Choroid plexus epithelial cell (primary cell): ENCODE results near the gene CNNM4.

Experiments used
- DNase-seq: peaks from one replicate; pipeline ENCODE4 v3.0.0-alpha.2; 2010; ENCODE audit warnings: low read depth
- H3K4me3 ChIP-seq: 2 replicates; pipeline ENCODE4 v1.5.1; 2011; ENCODE audit warnings: low read depth, mild to moderate bottlenecking, control low read depth, low read length, moderate library complexity
- CTCF ChIP-seq: conservative IDR thresholded peaks from 2 replicates; pipeline ENCODE4 v1.5.1; 2011; ENCODE audit warnings: low read depth, mild to moderate bottlenecking, control low read depth, inconsistent platforms, low read length, moderate library complexity

CNNM4 gene

DNA sequence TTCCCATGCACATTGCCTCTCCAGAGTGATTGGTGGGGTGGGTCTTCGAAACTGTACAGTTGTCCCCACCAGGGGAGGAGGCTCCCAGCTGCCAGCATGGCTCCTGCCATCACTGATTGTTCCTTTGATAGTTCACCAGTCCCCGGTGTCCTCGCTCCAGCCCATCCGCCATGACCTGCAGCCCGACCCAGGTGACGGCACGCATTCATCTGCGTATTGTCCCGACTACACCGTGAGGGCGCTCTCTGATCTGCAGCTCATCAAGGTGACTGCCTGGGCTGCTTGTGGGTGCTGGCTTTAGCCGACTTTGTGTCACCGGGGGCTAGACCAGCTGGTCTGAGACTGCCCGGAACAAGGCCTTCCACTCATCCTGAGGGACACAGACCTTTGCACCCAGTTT, 67.7 kb downstream of the CNNM4 start:
- no peak for TF ChIP-seq CTCF
- H3K4me3 ChIP-seq = no peak overlapping the region
- no peak for DNase-seq

GRCh38 chr2:96828874-96829273, 68.2 kb downstream of the CNNM4 start:
- DNase-seq = no peak
- TF ChIP-seq CTCF = no peak
- no peak overlapping the region for H3K4me3 ChIP-seq

GRCh38 chr2:96830044-96830562, 69.4 kb downstream of the CNNM4 start:
- DNase-seq = no peak
- no peak for TF ChIP-seq CTCF
- no peak overlapping the region for H3K4me3 ChIP-seq

GRCh38 chr2:96831679-96832078, 71.0 kb downstream of the CNNM4 start:
- TF ChIP-seq CTCF = no peak
- no peak for DNase-seq
- no peak overlapping the region for H3K4me3 ChIP-seq

- H3K4me3 ChIP-seq = no peak overlapping the region
- DNase-seq = no peak
- TF ChIP-seq CTCF = no peak
Measured at GRCh38 chr2:96832408-96832753, 71.7 kb downstream of the CNNM4 start.

GRCh38 chr2:96832754-96833507, 72.2 kb downstream of the CNNM4 start:
- H3K4me3 ChIP-seq = peak overlapping the region; percentile 38
- TF ChIP-seq CTCF = no peak
- peak; percentile 75 for DNase-seq

GRCh38 chr2:96835830-96836229, 75.1 kb downstream of the CNNM4 start:
- no peak for TF ChIP-seq CTCF
- no peak for DNase-seq
- H3K4me3 ChIP-seq = no peak overlapping the region
